ENCODE results near the gene CDKN2B-AS1.
A peak's percentile ranks its signal among the peaks of the same experiment; 100 is the strongest.

The CDKN2B-AS1 gene

DNA sequence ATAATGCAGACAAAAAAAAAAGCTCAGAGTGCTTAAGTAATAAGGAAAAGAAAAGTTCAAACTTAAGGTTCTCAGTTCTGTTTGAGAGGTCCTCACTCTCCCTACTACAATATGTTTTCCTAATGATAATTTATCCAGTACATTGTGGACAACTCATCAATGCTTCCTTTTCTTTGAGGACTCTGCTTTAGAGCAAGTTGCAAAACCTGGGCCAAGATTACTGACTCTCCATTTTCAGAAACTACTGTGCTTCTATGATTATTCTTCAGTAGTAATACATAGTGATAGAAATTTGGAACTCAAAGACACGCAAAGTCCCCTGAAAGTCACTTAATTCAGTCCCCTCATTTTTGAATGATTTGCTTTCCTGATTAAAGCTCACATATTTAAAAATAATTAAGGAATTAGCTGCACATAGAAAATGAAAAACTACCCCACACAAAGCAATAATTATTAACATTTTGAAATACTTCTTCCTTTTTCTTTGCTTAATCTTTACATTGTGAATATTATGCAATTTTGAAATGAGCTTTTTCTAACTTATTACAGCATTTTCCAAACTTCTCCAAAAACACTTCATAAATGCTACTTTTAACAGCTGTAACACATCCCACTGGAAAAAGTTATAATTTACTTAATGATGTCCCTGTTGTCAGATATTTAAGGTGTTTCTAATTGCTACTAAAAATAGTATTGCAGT is 11.6 kb upstream of the CDKN2B-AS1 start:
- H3K4me3 ChIP-seq (replicated peaks; ENCODE audit: low read depth, low read length), result no peak overlapping the region
- DNase-seq (ENCODE audit: low read depth), result no peak

DNA sequence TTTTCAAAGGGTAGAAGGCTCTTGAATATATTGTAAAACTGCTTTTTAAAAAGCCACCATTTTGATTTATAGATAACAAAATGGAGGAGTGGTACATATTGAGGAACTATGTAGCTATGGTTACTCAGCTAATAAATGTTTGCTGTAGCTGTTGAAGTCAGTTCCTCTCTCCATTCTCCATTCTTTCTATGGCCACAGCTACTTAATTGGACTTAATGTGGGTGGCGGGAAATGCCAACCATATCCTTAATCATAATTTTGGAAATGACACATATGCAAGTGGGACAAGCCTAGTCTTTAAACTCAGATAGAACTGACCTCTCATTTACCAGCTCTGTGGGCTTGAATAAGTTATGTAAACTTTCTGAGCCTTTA is 11.0 kb upstream of the CDKN2B-AS1 start:
- H3K4me3 ChIP-seq (replicated peaks; ENCODE audit: low read depth, low read length), result no peak overlapping the region
- no peak for DNase-seq (ENCODE audit: low read depth)
- TF ChIP-seq, protein P1, sequence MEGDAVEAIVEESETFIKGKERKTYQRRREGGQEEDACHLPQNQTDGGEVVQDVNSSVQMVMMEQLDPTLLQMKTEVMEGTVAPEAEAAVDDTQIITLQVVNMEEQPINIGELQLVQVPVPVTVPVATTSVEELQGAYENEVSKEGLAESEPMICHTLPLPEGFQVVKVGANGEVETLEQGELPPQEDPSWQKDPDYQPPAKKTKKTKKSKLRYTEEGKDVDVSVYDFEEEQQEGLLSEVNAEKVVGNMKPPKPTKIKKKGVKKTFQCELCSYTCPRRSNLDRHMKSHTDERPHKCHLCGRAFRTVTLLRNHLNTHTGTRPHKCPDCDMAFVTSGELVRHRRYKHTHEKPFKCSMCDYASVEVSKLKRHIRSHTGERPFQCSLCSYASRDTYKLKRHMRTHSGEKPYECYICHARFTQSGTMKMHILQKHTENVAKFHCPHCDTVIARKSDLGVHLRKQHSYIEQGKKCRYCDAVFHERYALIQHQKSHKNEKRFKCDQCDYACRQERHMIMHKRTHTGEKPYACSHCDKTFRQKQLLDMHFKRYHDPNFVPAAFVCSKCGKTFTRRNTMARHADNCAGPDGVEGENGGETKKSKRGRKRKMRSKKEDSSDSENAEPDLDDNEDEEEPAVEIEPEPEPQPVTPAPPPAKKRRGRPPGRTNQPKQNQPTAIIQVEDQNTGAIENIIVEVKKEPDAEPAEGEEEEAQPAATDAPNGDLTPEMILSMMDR (IDR thresholded peaks at IDR 0.05; ENCODE audit: low read length, missing control alignments), result no peak

More for the DNA sequence above, 11.6 kb upstream of the CDKN2B-AS1 start:
- TF ChIP-seq, protein P1 (IDR thresholded peaks at IDR 0.05; ENCODE audit: low read length, missing control alignments), result no peak

DNA sequence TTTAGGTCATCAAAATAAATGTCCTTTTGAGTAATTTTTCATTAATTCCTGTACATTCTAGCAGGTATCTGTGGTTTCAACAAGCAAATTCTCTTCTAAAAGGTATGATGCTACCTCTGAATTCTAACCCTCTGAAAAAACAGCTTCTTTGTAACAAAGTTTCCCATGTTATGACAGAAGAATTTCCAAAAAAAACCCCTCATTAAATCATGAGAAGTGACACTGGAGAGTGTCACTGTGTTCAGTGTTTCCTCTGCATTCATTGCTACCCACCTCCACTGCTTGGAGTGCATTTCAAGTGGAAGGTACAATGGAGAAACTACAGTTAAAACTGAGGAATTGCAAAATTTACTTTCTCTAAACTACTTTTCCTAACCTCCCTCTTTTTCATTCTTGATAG is 10.5 kb upstream of the CDKN2B-AS1 start:
- H3K4me3 ChIP-seq (replicated peaks; ENCODE audit: low read depth, low read length), result no peak overlapping the region
- TF ChIP-seq, protein P1 (IDR thresholded peaks at IDR 0.05; ENCODE audit: low read length, missing control alignments), result no peak
- DNase-seq (ENCODE audit: low read depth), result no peak

DNA sequence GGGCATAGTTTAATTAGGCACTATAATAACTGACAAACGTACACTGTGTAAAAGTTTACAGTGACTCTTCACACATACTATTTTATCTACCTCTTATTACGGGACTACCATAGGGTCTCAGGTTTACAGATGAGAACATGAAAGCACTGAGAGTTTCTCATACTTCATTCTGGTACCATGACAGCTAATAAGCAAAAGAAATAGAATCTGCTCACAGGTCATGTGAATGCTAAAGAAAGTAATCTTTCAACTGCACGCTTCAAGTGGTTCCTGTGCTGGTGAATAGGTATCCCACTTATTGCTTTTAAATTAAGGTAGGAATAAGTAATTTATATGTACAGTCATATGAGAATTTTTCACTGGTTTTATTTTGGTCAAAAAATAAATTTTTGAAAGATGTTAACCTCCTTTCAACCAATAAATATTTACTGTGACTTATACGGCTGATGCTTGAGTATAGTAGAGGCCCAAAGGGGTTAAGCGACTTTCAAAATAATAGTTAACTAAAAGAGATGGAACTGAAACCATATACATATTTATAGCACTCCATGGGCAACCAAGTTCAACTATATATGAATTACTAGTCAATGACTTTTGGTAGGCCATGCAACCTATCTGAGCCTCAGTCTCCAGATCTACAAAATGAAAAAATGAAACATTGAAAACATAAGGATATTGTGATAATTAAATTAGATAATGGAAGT is 8.5 kb upstream of the CDKN2B-AS1 start:
- no peak for DNase-seq (ENCODE audit: low read depth)
- TF ChIP-seq, protein P1 (IDR thresholded peaks at IDR 0.05; ENCODE audit: low read length, missing control alignments), result no peak

DNA sequence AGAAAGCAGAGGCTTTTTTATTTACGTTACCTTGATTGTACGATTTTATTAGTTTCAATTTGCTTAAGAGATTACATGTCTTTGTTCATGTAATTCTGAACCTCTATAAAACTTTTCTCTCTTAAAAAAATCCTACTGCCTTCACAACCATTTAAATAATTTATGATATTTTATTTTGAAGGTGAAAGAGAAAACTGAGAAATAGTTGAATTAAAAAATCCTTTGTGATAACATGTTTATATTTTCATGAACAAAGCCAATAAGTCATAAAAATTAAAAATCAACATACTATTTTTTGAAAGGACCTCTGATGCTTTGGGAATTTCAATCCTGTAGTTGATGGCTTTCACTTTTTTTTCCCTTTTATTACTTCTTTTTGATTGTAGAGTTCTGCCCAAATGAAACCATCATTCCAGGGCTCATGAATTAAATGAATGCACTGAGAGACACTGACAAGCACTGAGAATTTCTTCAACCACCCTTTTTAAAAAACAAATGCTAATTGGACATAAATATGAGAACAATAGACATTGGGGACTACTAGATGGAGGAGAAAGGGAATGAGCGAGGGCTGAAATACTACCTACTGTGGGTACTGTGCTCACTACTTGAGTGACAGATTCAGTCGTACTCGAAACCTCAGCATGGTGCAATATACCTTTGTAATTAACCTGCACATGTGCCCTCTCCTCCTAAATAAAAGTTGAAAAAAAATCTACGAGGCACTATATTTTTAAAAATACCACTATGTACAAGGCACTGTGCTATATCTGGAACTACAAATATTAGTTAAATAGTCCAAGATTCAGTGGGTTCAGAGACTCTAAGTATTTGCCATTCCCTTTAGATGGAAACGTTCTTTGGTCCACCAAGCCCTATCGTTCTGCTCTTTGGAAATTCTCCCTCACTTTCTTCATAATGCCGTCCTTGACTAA is 6.3 kb upstream of the CDKN2B-AS1 start:
- TF ChIP-seq, protein P1 (IDR thresholded peaks at IDR 0.05; ENCODE audit: low read length, missing control alignments), result no peak
- no peak for DNase-seq (ENCODE audit: low read depth)
- H3K4me3 ChIP-seq (replicated peaks; ENCODE audit: low read depth, low read length), result peak overlapping the region; percentile 3

More for the DNA sequence above, 8.5 kb upstream of the CDKN2B-AS1 start:
- H3K4me3 ChIP-seq (replicated peaks; ENCODE audit: low read depth, low read length), result no peak overlapping the region

DNA sequence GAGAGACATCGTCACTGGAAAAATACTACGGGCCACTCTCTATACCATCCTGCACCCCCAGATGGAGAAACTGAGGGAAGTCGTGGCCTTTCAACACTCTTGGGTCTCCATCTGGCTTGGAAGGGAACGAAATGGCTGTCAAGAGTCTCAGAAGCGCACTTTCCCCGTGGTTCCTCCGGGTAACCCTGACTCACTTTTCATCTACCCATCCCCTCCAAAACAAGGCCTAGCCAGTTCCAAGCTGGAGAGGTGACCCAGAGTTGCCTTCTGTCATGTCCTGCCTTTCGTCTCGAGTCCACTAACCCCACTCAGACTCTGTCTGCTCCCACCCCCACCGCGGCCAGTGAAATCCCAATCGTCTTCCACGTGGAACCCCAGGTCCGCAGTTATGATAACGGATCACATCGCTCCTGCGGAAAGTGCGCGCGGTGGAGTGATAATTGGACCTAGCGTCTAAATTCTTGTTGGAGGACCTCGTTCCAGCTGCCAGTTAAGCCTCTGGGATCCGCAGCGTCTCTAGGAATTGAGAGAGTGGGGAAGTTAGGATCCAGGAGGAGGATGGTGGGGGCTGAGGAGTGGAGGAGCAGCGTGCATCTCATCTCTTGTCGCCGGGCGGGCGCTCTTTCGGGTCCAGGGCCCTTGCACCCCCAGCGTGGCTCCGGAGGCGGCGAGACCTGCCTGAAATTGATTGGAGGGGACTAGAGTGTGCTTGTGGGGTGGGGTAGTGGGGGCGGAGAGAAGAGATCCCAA is 5.0 kb upstream of the CDKN2B-AS1 start:
- H3K4me3 ChIP-seq (replicated peaks; ENCODE audit: low read depth, low read length), result no peak overlapping the region
- TF ChIP-seq, protein P1 (IDR thresholded peaks at IDR 0.05; ENCODE audit: low read length, missing control alignments), result no peak
- no peak for DNase-seq (ENCODE audit: low read depth)
